HG02973 (cell line): ENCODE results near the gene MICALL1.
"Not testable (repeated sequence)": the region's sequence is repeated elsewhere in the genome, so short reads cannot be mapped to it uniquely, and the experiment has no call there.

Experiments
- ATAC-seq: cut with Tn5 transposase; IDR thresholded peaks from one replicate; pipeline ENCODE4 v1.9.1; 2021; ENCODE audit warnings: moderate library complexity; ENCODE audit not compliant: unreplicated experiment

Gene MICALL1

DNA sequence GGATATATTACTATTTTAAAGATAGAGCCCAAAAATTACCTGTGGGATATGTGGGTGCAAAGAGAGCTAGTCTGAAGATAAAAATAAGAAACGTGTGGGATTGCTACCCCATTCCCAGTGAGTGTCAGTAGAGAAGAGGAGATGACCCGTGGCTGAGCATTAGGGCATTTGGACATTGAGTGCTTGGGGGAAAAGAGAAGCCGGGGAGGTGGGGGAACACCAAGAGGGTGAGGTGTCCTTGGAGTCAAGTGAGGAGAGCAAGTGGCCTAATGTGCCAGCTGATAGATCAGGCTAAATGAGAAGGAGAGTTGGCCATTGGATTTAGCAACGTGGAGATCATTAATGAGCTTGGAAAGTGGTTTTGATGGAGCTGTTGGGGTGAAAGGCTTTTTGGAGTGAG lies 48.6 kb downstream of the MICALL1 start:
- no peak for ATAC-seq

DNA sequence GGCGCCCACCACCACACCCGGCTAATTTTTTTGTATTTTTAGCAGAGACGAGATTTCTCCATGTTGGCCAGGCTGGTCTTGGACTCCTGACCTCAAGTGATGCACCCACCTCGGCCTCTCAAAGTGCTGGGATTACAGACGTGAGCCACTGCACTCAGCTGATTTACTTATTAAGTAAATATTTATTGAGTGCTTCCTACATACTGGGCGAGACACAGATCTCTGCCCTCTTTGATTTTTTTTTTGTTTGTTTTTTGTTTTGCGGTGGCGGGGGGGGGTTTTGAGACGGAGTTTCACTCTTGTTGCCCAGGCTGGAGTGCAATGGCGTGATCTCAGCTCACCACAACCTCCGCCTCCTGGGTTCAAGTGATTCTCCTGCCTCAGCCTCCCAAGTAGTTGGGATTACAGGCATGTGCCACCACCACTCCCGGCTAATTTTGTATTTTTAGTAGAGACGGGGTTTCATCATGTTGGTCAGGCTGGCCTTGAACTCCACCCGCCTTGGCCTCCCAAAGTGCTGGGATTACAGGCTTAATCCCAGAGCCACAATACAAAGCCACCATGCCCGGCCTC lies 49.8 kb downstream of the MICALL1 start:
- not testable (repeated sequence) for ATAC-seq

DNA sequence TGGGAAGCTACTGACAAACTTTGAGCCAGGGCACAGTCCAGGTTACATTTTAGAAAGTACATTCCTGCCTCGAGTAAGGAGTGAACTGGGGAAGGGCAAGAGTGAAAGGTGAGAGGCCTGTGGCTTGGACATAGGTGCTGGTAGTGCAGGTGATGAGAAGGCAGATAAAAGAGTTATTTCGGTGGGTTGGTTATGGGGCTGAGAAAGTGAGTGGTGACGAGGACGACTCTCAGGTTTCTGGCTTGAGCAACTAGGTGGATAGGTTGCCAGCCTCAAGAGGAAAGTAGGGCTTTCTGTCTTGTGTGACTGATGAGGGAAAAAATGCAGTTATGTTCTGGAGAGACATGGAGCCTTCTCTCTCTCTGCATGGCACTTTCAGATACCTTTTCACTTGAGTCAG lies 51.1 kb downstream of the MICALL1 start:
- ATAC-seq, result no peak

DNA sequence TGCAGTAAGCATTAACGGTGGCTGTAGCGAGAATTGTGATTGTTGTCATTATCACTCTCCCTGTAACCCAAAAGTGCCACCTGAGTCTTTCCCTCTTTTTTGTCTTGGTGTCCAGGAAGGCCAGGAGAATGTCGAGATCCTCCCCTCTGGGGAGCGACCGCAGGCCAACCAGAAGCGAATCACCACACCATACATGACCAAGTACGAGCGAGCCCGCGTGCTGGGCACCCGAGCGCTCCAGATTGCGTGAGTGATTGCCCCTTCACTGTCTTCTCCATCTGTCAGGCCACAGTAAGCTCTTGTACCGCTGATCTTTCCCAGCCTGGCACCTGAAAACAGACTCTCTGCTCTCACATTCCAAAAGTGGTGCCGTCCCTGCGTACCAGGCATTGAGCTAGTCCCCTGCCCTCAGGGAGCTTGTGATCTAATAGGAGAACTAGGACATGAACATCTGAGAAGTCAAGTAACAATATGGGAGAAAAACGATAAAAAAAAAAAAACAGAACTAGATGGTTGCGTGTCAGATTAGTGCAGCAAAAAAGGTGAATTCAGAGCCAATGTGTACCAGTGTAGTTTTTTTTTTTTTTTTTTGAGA lies 53.2 kb downstream of the MICALL1 start:
- no peak for ATAC-seq

DNA sequence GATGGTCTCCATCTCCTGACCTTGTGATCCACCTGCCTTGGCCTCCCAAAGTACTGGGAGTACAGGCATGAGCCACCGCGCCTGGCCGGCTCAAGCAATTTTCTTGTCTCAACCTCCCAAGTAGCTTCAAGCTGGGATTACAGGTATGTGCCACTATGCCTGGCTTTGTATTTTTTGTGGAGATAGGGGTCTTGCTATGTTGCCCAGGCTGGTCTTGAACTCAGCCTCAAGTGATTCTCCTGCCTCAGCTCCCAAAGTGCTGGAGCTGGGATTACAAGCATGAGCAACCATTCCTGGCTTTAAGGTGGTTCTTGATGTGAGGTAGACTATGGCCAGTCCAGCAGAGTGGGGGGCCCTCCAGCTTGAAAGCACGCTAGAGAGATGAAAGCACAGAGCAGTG lies 55.0 kb downstream of the MICALL1 start:
- no peak for ATAC-seq

DNA sequence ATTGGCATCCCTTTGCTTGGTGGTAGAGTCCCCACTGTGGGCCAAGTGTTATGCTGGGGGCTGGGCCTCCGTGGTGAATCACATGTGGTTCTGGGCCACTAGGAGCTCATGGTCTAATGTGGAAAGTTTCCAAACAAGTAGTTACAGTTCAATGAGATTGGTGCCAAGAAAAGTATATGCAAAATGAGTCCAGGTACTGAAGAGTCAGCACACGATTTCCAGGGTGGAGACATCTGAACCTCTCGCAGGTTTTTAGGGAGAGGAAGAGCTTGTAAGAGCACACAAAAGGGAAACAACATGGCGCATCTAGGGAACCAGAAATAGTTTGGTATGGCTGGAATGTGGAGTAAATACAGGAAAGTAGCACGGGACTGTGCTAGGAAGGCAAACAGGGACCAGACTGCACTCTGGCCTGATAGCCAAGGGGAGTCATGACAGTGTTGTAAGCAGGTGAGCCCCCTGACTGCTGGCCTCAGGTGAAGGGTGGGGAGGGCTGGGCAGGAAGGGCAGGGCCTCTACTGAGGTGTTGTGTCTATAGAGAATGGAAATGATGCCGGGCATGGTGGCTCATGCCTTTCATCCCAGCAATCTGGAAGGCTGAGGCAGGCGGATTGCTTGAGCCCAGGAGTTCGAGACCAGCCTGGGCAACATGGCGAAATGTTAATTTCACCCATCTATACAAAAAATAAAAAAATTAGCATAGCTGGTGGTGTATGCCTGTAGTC lies 60.0 kb downstream of the MICALL1 start:
- ATAC-seq, result no peak

DNA sequence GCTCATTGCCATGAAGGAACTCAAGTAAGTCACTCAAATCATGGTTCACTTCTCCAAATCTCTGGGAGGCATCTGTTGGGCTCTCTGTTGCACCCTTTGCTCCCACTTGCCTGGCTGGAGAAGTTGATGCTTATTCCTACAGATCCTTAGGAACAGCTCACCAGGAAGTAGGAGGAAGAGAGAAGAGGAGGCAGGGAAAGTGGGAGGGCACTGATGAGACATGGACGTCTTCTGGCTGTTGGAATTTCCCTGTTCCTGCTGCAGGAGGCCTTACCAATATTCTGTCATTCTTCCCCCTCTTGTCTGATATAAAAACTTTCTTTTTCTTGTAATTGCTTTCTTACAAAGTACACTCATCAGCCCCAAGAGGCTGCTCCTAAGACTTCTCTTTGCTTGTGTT lies 61.0 kb downstream of the MICALL1 start:
- ATAC-seq, result no peak

DNA sequence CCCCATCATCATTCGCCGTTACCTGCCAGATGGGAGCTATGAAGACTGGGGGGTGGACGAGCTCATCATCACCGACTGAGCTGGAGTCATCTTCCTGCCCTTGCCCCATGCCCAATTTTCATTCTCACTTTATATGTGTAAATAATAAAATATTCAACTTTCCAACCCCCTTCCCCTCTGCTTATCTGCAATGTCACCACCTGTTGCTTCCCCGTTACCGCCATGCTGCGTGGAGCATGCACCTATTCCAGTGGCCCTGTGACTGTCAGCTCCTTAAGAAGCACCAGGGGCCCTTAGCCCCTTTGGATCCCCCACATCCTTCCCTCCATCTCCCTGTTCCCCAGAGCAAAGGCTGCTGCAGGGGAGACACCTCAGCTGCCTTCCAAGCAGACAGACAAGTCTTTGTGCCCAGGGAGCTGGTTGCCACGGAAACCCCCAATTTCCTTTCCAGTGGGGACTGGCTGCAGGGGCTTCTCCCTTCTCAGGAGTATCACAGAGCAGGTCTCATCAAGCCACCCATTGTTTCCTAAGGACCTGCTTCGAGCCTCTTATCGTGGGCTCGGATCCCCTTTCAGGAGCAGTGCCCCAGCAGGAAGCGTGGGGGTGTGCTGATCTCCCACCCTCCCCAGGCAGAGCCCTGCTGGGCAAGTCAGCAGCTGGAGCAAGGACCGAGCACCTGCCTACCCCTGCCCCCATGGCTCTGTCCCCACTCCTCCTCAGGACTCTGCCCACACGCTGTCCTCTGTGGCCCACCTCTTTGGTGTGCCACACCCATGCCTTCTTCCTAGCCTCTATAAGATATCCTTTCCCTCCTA lies 61.7 kb downstream of the MICALL1 start:
- no peak for ATAC-seq

DNA sequence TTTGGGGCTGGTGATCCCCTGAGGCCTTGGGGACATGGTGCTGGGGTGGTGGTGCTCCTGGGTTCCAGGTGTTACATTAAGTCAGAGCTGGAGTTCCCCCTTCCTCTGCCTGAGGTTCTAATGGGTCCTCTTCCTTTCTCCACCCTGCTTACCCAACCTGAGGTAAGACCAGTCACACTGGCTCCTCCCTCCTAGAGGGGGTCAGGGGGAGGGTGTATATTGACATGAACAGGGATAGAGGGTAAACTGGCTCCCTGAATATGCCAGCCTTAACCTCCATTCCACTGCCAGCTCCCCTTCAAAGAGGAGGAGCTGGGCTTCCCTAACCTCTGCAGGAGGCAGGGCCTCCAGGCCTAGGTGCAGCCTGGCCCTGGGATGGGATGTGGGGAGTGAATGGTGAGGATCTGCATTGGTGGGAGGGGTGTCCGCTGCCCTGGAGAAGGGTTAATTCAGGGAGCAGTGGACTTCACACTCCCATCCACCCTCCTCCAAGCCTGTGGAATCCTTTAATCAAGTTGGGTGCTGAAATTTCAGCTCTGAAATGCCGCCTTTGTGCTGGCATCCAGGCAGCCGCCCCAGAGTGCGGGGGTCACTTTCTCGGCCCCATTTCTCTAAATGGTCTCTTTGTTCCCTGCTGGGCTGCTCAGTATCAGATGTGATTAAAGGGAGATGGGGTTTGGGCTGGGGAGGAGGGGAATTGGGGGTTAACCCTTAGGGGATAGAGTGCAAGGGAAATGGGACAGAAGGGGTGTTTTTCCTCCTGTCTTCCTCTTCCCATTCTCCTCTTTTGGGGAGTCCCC lies 62.6 kb downstream of the MICALL1 start:
- no peak for ATAC-seq

DNA sequence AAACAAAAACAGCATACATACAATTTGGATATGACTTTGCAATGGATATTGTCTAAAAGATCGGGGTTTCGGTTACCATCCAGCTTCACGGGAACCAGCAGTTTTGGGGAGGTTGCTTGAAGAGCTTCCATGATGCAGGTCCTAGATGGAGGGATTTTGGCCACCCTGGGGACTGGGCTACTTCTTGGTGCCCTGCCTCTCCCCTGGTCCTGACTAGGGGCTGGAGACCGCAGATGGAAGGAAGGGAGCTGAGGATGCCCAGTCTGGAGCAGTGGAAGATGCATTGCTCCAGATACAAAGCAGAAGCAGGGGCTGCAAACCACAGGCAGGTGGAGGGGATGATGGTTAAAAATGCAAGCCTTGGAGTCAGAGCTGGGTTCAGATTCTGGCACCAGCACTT lies 64.8 kb downstream of the MICALL1 start:
- ATAC-seq, result no peak

DNA sequence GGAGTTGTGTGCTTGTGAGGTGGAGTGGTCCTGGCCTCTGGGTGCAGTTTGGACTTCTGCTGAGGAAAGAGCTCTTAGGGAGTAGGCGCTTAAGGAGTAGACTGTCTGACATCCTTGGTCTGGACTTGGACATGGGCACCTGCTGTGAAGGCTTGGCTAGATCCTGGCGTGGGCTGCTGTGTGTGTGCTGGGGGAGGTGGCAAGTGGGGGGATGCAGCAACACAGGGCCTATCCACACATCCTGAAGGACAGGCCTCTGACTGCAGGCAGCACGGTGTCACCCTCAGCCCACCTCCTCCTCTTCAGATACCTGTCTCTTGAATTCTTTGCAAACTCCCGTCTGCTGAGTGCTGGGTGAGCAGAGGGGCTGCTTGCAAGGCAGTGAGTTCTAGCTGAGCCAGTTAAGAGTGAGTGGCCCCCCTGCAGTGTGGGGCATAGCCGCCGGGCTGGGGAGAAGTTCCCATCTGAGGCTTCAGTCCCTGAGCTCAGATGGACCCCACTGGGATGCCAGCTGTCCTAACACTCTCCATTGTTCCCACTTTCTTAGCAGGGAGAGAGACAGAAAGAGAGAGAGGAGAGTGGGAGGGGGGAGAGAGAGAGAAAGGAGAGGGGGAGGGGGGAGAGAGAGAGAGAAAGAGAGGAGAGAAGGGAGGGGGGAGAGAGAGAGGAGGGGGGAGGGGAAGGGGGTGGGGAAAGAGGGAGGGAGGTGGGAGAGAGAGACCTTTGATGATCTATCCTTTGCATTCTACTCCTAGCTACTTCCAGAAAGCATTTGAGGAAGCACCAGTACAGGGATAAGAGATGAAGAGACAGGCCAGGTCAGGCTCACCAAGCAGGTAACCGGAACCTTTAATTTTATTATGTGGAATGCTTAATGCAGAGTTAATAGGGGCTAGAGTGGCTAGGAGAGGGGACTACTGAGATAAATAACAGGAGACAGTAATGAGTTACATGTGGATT lies 65.7 kb downstream of the MICALL1 start:
- ATAC-seq, result no peak

DNA sequence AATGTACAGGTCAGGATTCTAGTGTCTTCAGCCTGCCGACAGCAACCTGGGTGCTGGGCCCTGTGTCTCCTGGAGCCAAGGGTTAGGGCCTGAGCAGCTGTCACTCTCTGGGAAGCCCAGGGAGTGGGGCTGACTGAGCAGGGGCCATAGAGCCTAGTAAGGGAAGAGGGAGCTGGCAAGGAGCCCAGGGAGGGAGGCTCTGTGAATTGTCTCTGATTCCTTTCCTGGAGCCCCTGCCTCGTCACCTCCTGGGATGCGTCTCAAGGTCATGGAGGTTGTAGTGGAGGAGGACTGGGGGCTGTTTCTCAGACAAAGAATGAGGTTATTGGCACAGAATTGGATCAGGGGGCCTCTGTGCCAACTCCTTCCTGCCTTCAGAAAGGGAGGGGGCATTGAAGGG lies 66.4 kb downstream of the MICALL1 start:
- ATAC-seq, result no peak

DNA sequence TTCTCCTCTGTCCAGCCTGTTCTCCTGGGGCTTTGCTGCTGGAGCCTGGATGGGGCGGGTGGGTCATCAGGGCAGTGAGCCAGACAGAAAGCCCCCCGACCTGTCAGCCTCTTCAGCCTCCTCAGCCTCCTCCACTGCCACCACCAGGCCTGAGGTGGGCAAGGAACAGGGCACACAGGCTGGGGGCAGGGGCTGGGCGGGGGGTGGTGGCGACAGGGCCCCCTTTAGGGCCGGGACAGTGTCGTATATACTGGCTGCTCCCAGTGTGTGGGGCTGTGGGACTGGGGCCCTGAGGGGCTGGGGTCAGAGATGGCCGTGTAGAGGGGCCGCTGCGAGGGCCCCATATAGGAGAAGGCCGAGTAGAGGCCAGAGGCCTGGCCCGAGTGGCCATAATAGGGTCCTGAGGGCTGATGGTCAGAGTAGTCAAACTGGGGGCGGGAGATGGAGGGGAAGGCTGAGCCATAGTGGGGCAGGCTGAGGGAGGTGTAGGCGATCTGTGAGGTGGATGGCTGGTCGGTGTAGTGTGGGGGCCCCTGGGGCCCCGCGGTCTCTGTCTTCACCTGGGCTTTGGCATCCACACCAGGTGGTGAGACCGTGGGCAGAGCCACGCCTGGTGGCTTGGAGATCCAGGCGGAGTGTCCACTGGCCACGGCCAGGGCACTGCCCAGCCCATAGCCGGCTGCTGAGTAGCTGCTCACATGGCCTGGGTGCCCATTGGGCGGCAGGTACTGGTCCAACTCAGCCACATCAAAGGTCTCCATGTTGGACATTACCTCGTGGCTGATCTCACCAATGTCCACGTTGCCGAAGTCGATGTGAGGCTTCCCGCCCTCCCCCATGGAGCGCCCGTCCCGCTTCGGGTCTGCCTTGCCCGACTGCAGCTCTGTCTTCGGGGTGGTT lies 67.4 kb downstream of the MICALL1 start:
- no peak for ATAC-seq

DNA sequence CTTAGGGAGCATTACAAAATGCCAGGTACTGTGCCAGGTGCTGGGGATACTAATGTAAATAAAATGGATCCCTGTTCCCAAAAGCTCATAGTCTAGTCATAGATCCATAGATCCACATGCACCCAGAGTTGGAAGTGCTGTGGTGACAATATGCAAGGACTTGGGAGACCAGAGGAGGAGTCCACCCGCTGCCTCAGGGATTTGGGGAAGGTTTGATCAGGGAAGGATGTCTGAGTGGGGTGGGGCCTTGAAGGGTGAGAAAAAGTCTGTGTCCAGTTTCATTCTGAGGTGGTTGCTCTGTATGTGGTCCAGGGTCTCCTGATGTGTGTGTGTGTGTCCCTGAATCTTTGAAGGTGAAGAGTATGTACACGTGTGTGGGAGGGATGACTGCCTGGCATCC lies 69.1 kb downstream of the MICALL1 start:
- no peak for ATAC-seq

DNA sequence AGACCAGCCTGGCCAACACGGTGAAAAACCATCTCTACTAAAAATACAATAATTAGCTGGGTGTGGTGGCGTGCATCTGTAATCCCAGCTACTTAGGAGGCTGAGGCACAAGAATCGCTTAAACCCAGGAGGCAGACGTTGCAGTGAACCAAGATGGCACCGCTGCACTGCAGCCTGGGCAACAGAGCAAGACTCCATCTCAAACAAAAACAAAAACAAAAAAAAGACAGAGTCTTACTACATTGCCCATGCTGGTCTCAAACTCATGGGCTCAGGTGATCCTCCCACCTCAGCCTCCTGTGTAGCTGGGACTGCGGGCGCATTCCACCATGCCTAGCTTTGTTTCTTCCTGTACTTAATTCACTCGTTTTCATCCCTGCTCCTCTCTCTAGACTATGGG lies 69.9 kb downstream of the MICALL1 start:
- ATAC-seq, result not testable (repeated sequence)

DNA sequence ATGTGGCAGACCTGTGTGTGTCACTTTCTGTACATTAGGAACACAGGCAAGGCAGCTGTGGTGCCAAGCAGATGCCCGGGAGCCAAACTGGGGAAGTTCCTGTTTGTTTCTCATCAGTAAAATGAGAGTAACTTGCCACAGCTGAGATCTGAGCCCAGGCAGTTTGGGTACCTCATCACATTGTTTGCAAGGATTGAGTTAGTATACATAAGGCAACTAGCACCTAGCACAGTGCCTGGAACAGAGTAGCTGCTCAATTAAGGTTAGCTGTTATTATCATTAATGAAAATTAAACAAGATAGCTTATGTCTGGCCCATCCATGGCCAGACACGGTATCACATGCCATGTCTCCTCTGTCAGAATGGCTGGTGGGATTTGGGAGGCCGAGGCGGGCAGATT lies 70.5 kb downstream of the MICALL1 start:
- no peak for ATAC-seq

DNA sequence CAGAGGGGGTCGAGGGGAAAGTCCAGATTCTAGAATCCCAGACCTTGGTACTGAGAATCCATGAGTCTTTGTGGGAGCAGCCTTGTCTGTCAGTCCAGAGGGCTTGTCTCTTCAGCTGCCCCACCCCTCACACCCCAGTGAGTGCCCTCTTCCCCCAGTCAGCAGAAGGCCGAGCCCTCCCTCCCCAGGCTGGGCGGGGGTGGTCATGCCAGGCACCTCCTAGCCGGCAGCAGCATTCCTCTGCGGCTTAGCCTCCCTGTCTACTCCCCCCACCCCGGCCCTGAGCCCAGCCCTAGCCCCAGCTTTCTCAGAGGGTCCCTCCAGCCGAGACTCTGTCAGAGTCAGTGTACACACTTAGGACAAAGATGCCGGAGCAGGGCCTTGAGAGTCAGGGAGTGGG lies 73.7 kb downstream of the MICALL1 start:
- ATAC-seq, result no peak

DNA sequence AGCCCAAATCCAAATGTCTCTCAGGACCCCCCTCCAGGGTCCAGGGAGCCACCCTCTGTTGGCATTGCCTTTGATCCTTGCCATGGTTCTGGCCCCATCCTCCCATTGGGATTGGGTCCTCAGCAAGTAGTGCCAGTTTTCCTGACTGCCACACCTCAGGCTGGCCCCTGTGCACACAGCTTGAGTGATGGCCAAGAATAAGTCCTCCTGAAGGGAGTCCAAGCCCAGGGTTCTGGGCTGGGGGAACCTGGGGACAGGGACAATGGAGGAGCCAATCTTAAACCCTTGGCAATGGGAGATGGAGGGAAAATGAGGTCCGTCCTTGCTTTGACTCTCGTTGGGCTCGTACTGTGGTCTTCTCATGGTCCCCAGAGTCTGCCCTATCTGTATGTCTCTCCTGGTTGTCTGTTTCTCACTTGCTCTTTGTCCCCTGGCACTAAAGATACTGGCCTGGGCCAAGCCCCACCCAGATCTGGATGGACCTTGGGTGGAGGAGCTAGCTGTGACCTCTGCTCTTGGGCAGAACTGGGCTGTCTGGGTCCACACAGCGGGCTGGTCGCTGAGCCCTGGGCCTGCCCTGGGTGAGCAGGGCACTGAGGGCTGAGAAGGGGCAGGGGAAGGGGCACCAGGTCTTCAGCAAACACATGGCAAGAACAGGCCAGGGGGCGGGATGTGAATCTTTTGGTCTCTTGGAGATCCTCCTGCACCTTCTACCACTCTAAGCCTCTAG lies 75.3 kb downstream of the MICALL1 start:
- no peak for ATAC-seq
